HCT116 (cell line): Measurements from ENCODE around the gene BLOC1S3. TPM values are rescaled to one million over a fixed set of nuclear protein-coding genes. Genes with fewer than 3 reads are reported as not detected.

Experiments
- ATAC-seq: fragments of 200-7000 bp; cut with Tn5 transposase; 2 replicates; pipeline ENCODE4 v1.9.1; 2020; ENCODE audit warnings: mild to moderate bottlenecking, moderate library complexity
- BruUV-seq: library from RNA; stranded (reverse); fragments of 400-500 nt; replicated peaks from 2 replicates; lab custom pipeline; 2021; lab: Mats Ljungman, UMichigan
- CTCF ChIA-PET: fragments of 300-600 bp; sonication (Branson Sonifier 250); formaldehyde crosslinking; loops from one replicate; lab custom pipeline; 2021; ENCODE audit warnings: antibody characterized with exemption; lab: Charles Lee
- POLR2A ChIA-PET: fragments of 300-600, 350-600 bp; sonication (Branson Sonifier 250); formaldehyde crosslinking; loops from one replicate; lab custom pipeline; 2021; ENCODE audit warnings: antibody characterized with exemption; lab: Charles Lee
- RAD21 ChIA-PET, 2 experiments: fragments of 300-600 bp; sonication (Branson Sonifier 250); formaldehyde crosslinking; loops; one replicate each; lab custom pipeline; 2023; ENCODE audit warnings: low total read pairs in 2 of 2; ENCODE audit not compliant: uncharacterized antibody in 2 of 2, unreplicated experiment in 2 of 2, low non-redundant PET in 1 of 2; lab: Charles Lee
- DNase-seq: peaks from one replicate; pipeline ENCODE4 v3.0.0-alpha.2; 2010; ENCODE audit warnings: low read depth, low spot score
- H2AFZ ChIP-seq: fragments of 200-600 bp; shearing (Covaris generic), sonication (generic); 2 replicates; pipeline ENCODE4 v1.6.1; 2017; ENCODE audit warnings: low read depth, mixed run types, mixed read lengths, antibody characterized with exemption, low read length; ENCODE audit not compliant: poor library complexity, severe bottlenecking
- H3K27ac ChIP-seq: 2 replicates; pipeline ENCODE4 v1.5.1; 2012; ENCODE audit warnings: low read depth, low read length
- H3K27me3 ChIP-seq: fragments of 200-600 bp; sonication (generic); 2 replicates; pipeline ENCODE4 v1.6.1; 2016; ENCODE audit warnings: mixed run types, low read length, mixed read lengths; ENCODE audit not compliant: insufficient read depth
- H3K36me3 ChIP-seq, 2 experiments: fragments of 200-500 bp in 1 of 2; fragments of 200-600 bp in 1 of 2; sonication (Bioruptor generic) in 1 of 2; sonication (generic) in 1 of 2; 2 replicates each; pipeline versions ENCODE4 v1.5.1 to v1.6.1; 2014 to 2016; ENCODE audit warnings: low read length in 2 of 2, inconsistent platforms in 1 of 2, mixed read lengths in 1 of 2, mixed run types in 1 of 2; ENCODE audit not compliant: insufficient read depth in 2 of 2, control insufficient read depth in 1 of 2
- H3K4me1 ChIP-seq, 2 experiments: fragments of 200-600 bp in 1 of 2; sonication (generic) in 1 of 2; 2 replicates each; pipeline versions ENCODE4 v1.5.1 to v1.6.1; 2012 to 2017; ENCODE audit warnings: low read length in 2 of 2, inconsistent platforms in 1 of 2, mild to moderate bottlenecking in 1 of 2, mixed read lengths in 1 of 2, mixed run types in 1 of 2, moderate library complexity in 1 of 2; ENCODE audit not compliant: insufficient read depth in 2 of 2, control insufficient read depth in 1 of 2
- H3K4me2 ChIP-seq: fragments of 200-600 bp; sonication (generic); 2 replicates; pipeline ENCODE4 v1.6.1; 2017; ENCODE audit warnings: mixed run types, low read length, mixed read lengths
- H3K4me3 ChIP-seq, 2 experiments: fragments of 200-600 bp in 1 of 2; sonication (generic) in 1 of 2; replicated peaks in 1 of 2; 2 replicates each; pipeline ENCODE4 v1.5.1; 2011 to 2016; ENCODE audit warnings: low read length in 2 of 2, control low read depth in 1 of 2, low read depth in 1 of 2, mild to moderate bottlenecking in 1 of 2, mixed read lengths in 1 of 2, mixed run types in 1 of 2
- H3K79me2 ChIP-seq: fragments of 200-600 bp; sonication (generic); 2 replicates; pipeline ENCODE4 v1.6.1; 2017; ENCODE audit warnings: mild to moderate bottlenecking, mixed run types, low read length, moderate library complexity, mixed read lengths; ENCODE audit not compliant: insufficient read depth
- H3K9ac ChIP-seq: fragments of 200-600 bp; sonication (generic); 2 replicates; pipeline ENCODE4 v1.6.1; 2016; ENCODE audit warnings: low read length, mixed read lengths
- H3K9me2 ChIP-seq: fragments of 200-600 bp; sonication (generic), shearing (Covaris generic); 2 replicates; pipeline ENCODE4 v1.6.1; 2017; ENCODE audit warnings: mixed run types, mild to moderate bottlenecking, moderate library complexity; ENCODE audit not compliant: insufficient read depth
- H3K9me3 ChIP-seq, 2 experiments: fragments of 200-500 bp in 1 of 2; fragments of 200-600 bp in 1 of 2; sonication (Bioruptor generic) in 1 of 2; sonication (generic) in 1 of 2; 2 replicates each; pipeline ENCODE4 v1.6.1; 2014 to 2017; ENCODE audit warnings: low read length in 2 of 2, mixed read lengths in 2 of 2, inconsistent platforms in 1 of 2, low read depth in 1 of 2, mild to moderate bottlenecking in 1 of 2, mixed run types in 1 of 2, moderate library complexity in 1 of 2; ENCODE audit not compliant: control insufficient read depth in 1 of 2, insufficient read depth in 1 of 2
- H4K20me1 ChIP-seq: fragments of 200-600 bp; sonication (generic), shearing (Covaris generic); 2 replicates; pipeline ENCODE4 v1.6.1; 2017; ENCODE audit warnings: mixed run types, mild to moderate bottlenecking, moderate library complexity; ENCODE audit not compliant: insufficient read depth
- CEBPB ChIP-seq: IDR thresholded peaks from 2 replicates; pipeline ENCODE4 v1.6.1; 2012; ENCODE audit warnings: low read depth
- EGR1 ChIP-seq: IDR thresholded peaks from 2 replicates; pipeline ENCODE4 v1.6.1; 2012; ENCODE audit warnings: low read depth
- EZH2 ChIP-seq: fragments of 200-600 bp; sonication (generic); IDR thresholded peaks from 2 replicates; pipeline ENCODE4 v1.6.1; 2017; ENCODE audit warnings: antibody characterized with exemption, mixed run types
- EZH2phosphoT487 ChIP-seq: fragments of 200-600 bp; IDR thresholded peaks from 2 replicates; pipeline ENCODE4 v1.6.1; 2018; ENCODE audit warnings: antibody characterized with exemption, borderline replicate concordance
- JUND ChIP-seq: IDR thresholded peaks from 2 replicates; pipeline ENCODE4 v1.6.1; 2012
- MAX ChIP-seq: IDR thresholded peaks from 2 replicates; pipeline ENCODE4 v1.6.1; 2012
- POLR2AphosphoS5 ChIP-seq: IDR thresholded peaks from 2 replicates; pipeline ENCODE4 v1.6.1; 2011; ENCODE audit warnings: mild to moderate bottlenecking, low read depth, low read length, moderate library complexity
- RAD21 ChIP-seq: IDR thresholded peaks from 2 replicates; pipeline ENCODE4 v1.6.1; 2012; ENCODE audit warnings: low read depth, mild to moderate bottlenecking
- SIN3A ChIP-seq: IDR thresholded peaks from 2 replicates; pipeline ENCODE4 v1.6.1; 2012; ENCODE audit warnings: low read depth
- SP1 ChIP-seq: IDR thresholded peaks from 2 replicates; pipeline ENCODE4 v1.6.1; 2012; ENCODE audit warnings: low read depth
- TCF7L2 ChIP-seq: IDR thresholded peaks from 2 replicates; pipeline ENCODE4 v1.7.0; 2011; ENCODE audit warnings: borderline replicate concordance, inconsistent platforms; ENCODE audit not compliant: insufficient read depth, insufficient read length; ENCODE audit errors: extremely low read depth
- YY1 ChIP-seq: IDR thresholded peaks from 2 replicates; pipeline ENCODE4 v1.6.1; 2011; ENCODE audit warnings: low read length, low read depth, moderate library complexity, mild to moderate bottlenecking; ENCODE audit not compliant: insufficient replicate concordance; ENCODE audit errors: extremely low read depth
- ZNF274 ChIP-seq: fragments of 200-500 bp; sonication (Bioruptor generic); IDR thresholded peaks from 2 replicates; pipeline ENCODE4 v1.6.1; 2014; ENCODE audit warnings: mild to moderate bottlenecking, low read depth, low read length, inconsistent platforms
- intact Hi-C: fragments of 100-400 bp; cut with micrococcal nuclease; formaldehyde crosslinking; loops from 2 replicates; pipeline ENCODE4 v1.10.0; 2022
- total RNA-seq: library from RNA; stranded (reverse); gene quantifications from one replicate; pipeline ENCODE4 v1.2.1, GENCODE V29; 2021; ENCODE audit not compliant: unreplicated experiment
- TF ChIP-seq, protein P1 (sequence below), 3 experiments: fragments of 200-600 bp in 1 of 3; sonication (generic) in 1 of 3; IDR thresholded peaks in 2 of 3; conservative IDR thresholded peaks in 1 of 3; 2 replicates each; pipeline ENCODE4 v1.5.1; 2012 to 2017; ENCODE audit warnings: low read depth in 2 of 3, low read length in 2 of 3, antibody characterized with exemption in 1 of 3, borderline replicate concordance in 1 of 3, control low read depth in 1 of 3, mild to moderate bottlenecking in 1 of 3, mixed read lengths in 1 of 3, mixed run types in 1 of 3, moderate library complexity in 1 of 3; ENCODE audit not compliant: insufficient read depth in 1 of 3
- TF ChIP-seq, protein P2 (sequence below): IDR thresholded peaks from 2 replicates; pipeline ENCODE4 v1.6.1; 2011; ENCODE audit warnings: mild to moderate bottlenecking, low read length, moderate library complexity; ENCODE audit not compliant: insufficient replicate concordance; ENCODE audit errors: extremely low read depth

The BLOC1S3 gene
- total RNA-seq, 1 experiment from 2014 or later = 12.2 TPM

DNA sequence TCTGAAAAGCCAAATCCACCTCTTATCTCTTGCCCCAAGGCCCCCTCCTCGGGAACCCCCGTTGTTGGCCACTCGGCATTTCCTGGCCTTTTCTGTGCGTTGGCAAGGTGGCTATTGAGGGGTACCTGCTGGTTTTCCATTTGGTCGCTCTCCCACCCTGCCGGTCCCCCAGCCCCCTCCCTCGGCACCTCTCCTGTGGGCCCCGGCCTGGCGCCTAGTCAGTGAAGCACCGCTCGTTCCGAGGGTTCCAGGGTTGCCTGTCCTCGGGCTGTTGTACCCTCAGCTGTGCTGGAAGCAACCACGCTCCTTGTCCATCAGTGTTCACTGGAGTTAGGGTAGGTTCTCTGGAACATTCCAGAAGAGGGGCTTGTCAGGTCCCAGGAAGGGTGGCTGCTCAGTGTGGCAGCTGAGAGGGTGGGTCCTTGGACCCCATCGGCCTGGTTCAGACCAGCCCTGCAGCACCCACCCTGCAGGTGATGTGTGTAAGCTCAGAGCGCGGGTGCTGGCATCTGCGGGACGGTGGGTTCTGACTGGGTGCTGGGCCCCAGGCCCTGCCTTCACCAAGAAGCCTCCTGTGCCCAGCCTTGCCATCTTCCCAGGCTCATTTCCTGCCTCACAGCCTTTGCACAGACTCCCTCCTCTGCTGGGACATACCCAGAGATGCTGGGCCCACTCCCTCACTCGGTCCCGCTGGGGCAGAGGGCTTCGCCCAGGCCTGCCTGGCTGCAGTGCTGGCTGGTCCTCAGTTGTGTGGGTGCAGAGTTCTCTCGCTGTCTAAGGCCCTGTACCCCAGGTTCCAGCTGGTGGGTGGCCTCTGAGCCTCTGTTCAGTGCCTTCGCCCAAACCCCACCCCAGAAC, 39.1 kb upstream of the BLOC1S3 start:
- ChIA-PET CTCF (no interaction called here), POLR2A (no interaction called here)
- BruUV-seq = no TSS peak

DNA sequence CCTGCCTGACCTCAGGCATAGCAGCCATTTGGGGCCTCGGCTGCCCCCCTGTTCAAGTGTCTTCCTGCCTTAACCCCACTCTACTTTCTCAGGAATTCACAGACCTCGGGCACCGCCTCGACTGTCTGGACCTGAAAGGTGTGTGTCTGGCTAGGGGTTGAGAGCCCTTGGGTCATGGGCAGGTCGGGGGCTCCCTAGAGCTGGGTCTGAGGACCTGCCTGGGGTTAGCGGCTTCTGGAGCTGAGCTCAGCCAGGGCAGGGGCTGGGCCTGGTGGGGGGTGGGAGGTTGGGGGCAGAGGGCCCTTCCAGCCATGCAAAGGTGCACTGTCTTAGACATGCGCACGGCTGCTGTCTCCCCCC, 38.5 kb upstream of the BLOC1S3 start:
- H3K9ac ChIP-seq = no peak overlapping the region
- DNase-seq (no peak), ATAC-seq (no peak)
- ChIA-PET RAD21 (no interaction called here), CTCF (no interaction called here), POLR2A (no interaction called here)
- peaks cover 0 to 3% of the 10 kb centered on the region in 2 experiments; a peak in 2 of 4 replicates for H3K4me1 ChIP-seq
- no peaks in the 10 kb centered on the region for H3K27me3 ChIP-seq
- no peak overlapping the region for H3K27ac ChIP-seq
- H3K4me2 ChIP-seq = no peak overlapping the region
- no peak overlapping the region for H2AFZ ChIP-seq
- no peaks in the 10 kb centered on the region; a peak in 1 of 4 replicates for H3K36me3 ChIP-seq
- BruUV-seq = no TSS peak
- H3K79me2 ChIP-seq = peaks cover 28% of the 10 kb centered on the region; the same call in 1 of the 2 replicates
- H3K9me3 ChIP-seq = no peaks in the 10 kb centered on the region
- no peaks in the 10 kb centered on the region for H3K9me2 ChIP-seq
- intact Hi-C loops = no loop called here
- H3K4me3 ChIP-seq = no peak overlapping the region
- H4K20me1 ChIP-seq = no peaks in the 10 kb centered on the region
- TF ChIP-seq TCF7L2 = no peak
- no peak for TF ChIP-seq SIN3A
- TF ChIP-seq MAX = no peak
- no peak for TF ChIP-seq ZNF274
- no peak for TF ChIP-seq EZH2
- TF ChIP-seq CEBPB = no peak
- TF ChIP-seq, protein P1, sequence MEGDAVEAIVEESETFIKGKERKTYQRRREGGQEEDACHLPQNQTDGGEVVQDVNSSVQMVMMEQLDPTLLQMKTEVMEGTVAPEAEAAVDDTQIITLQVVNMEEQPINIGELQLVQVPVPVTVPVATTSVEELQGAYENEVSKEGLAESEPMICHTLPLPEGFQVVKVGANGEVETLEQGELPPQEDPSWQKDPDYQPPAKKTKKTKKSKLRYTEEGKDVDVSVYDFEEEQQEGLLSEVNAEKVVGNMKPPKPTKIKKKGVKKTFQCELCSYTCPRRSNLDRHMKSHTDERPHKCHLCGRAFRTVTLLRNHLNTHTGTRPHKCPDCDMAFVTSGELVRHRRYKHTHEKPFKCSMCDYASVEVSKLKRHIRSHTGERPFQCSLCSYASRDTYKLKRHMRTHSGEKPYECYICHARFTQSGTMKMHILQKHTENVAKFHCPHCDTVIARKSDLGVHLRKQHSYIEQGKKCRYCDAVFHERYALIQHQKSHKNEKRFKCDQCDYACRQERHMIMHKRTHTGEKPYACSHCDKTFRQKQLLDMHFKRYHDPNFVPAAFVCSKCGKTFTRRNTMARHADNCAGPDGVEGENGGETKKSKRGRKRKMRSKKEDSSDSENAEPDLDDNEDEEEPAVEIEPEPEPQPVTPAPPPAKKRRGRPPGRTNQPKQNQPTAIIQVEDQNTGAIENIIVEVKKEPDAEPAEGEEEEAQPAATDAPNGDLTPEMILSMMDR (IDR thresholded peaks at IDR 0.05 in 2 of 3, conservative IDR thresholded peaks at IDR 0.05 in 1 of 3; ENCODE audit: borderline replicate concordance in 1 of 3, insufficient read depth in 1 of 3, low read depth in 2 of 3, low read length in 2 of 3) = no peak
- TF ChIP-seq EGR1 = no peak
- no peak for TF ChIP-seq RAD21
- no peak for TF ChIP-seq SP1
- no peak for TF ChIP-seq YY1

More for the DNA sequence above, 39.1 kb upstream of the BLOC1S3 start:
- Histone ChIP-seq H3K27me3 (no peaks in the 10 kb centered on the region), H3K9me3 (no peaks in the 10 kb centered on the region), H3K9me2 (no peaks in the 10 kb centered on the region), H3K27ac (no peak overlapping the region), H3K4me1 (peaks cover 0 to 3% of the 10 kb centered on the region in 2 experiments; a peak in 2 of 4 replicates), H3K4me3 (no peak overlapping the region), H3K36me3 (no peaks in the 10 kb centered on the region; a peak in 1 of 4 replicates), H2AFZ (no peak overlapping the region), H3K9ac (no peak overlapping the region), H3K79me2 (peaks cover 30% of the 10 kb centered on the region; the same call in 1 of the 2 replicates), H4K20me1 (no peaks in the 10 kb centered on the region), H3K4me2 (no peak overlapping the region)
- intact Hi-C loops = no loop called here
- no peak for TF ChIP-seq POLR2AphosphoS5
- TF ChIP-seq, protein P2, sequence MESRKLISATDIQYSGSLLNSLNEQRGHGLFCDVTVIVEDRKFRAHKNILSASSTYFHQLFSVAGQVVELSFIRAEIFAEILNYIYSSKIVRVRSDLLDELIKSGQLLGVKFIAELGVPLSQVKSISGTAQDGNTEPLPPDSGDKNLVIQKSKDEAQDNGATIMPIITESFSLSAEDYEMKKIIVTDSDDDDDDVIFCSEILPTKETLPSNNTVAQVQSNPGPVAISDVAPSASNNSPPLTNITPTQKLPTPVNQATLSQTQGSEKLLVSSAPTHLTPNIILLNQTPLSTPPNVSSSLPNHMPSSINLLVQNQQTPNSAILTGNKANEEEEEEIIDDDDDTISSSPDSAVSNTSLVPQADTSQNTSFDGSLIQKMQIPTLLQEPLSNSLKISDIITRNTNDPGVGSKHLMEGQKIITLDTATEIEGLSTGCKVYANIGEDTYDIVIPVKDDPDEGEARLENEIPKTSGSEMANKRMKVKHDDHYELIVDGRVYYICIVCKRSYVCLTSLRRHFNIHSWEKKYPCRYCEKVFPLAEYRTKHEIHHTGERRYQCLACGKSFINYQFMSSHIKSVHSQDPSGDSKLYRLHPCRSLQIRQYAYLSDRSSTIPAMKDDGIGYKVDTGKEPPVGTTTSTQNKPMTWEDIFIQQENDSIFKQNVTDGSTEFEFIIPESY = no peak
- TF ChIP-seq EZH2phosphoT487 = no peak
- no peak for TF ChIP-seq EGR1
- no peak for TF ChIP-seq JUND
- DNase-seq (no peak), ATAC-seq (no peak)
- RAD21 ChIA-PET = no interaction called here
